Heart right ventricle (tissue), 16 donors: ENCODE results near the gene SFXN3. TPM values are rescaled to one million over a fixed set of nuclear protein-coding genes. Genes with fewer than 3 reads are reported as not detected.

Experiments
- ATAC-seq, 8 donors: fragments of 200-7000 bp; cut with Tn5 transposase; one replicate each; pipeline ENCODE4 v1.9.1; 2020; ENCODE audit warnings: mild to moderate bottlenecking in 8 of 8, moderate library complexity in 8 of 8, moderate number of reproducible peaks in 1 of 8
- DNase-seq, 2 donors: peaks; one replicate each; pipeline ENCODE4 v3.0.0-alpha.2; 2020
- H3K27ac ChIP-seq, 10 donors: fragments of 200-600 bp; sonication (generic) in 2 of 10; one replicate each; pipeline versions ENCODE4 v1.5.0 to v1.8.0; 2020 to 2022; ENCODE audit warnings: mild to moderate bottlenecking in 3 of 10
- H3K27me3 ChIP-seq, 7 donors: fragments of 200-600 bp; one replicate each; pipeline ENCODE4 v1.8.0; 2021 to 2022; ENCODE audit warnings: mild to moderate bottlenecking in 2 of 7
- H3K36me3 ChIP-seq, 9 donors: fragments of 200-600 bp; sonication (generic) in 1 of 9; one replicate each; pipeline versions ENCODE4 v1.5.0 to v1.8.0; 2020 to 2022; ENCODE audit warnings: mild to moderate bottlenecking in 2 of 9
- H3K4me1 ChIP-seq, 9 donors: fragments of 200-600 bp; sonication (generic) in 1 of 9; one replicate each; pipeline versions ENCODE4 v1.5.0 to v1.8.0; 2020 to 2022; ENCODE audit warnings: mild to moderate bottlenecking in 4 of 9
- H3K4me3 ChIP-seq, 10 donors: fragments of 200-600 bp; sonication (generic) in 2 of 10; one replicate each; pipeline versions ENCODE4 v1.5.0 to v1.8.0; 2020 to 2022; ENCODE audit warnings: mild to moderate bottlenecking in 7 of 10, moderate library complexity in 2 of 10
- H3K9me3 ChIP-seq, 11 donors: fragments of 200-600 bp in 10 of 11; sonication (generic) in 2 of 11; one replicate each; pipeline versions ENCODE4 v1.5.0 to v1.8.0; 2013 to 2022; ENCODE audit warnings: mild to moderate bottlenecking in 2 of 11, control low read depth in 1 of 11, moderate library complexity in 1 of 11
- WGBS, 2 donors: extraction: QIAGEN DNeasy Blood & Tissue Kit; methylation state at CpG; one replicate each; pipeline ENCODE4 v1.1.7; 2013; ENCODE audit warnings: inconsistent platforms in 1 of 2; 5-methylcytosine and 5-hydroxymethylcytosine counted together
- intact Hi-C, 10 donors: fragments of 100-400 bp; cut with DNase I; formaldehyde crosslinking; loops; one replicate each; pipeline versions ENCODE4 v1.11.1 to v1.14.2; 2022
- polyA plus RNA-seq, 2 donors: library from polyadenylated mRNA; stranded (reverse); fragments of 200-250 nt; gene quantifications; one replicate each; pipeline ENCODE4 v1.2.3, GENCODE V29; 2013
- total RNA-seq, 10 donors: library from RNA; stranded (reverse); fragmentation: NEBNext Ultra II Directional in 3 of 10; extraction: Animal tissue kit (Norgen Biotek cat#: 25700) in 3 of 10; gene quantifications; one replicate each; pipeline versions ENCODE4 v1.2.1 to v1.2.4, GENCODE V29; 2021 to 2023
- TF ChIP-seq, protein P1 (sequence below), 9 donors: fragments of 200-600 bp; sonication (generic) in 2 of 9; IDR thresholded peaks; one replicate each; pipeline versions ENCODE4 v1.5.0 to v1.8.0; 2021 to 2022; ENCODE audit warnings: antibody characterized with exemption in 9 of 9, mild to moderate bottlenecking in 5 of 9, moderate library complexity in 1 of 9
- donor health status: Arrhythmogenic right ventricular cardiomyopathy.
- donor health status: ischemic (EF 13 %, LVEDD 7.1; RV severe dilation, severe dysfunction).
- donor health status: healthy with polysubstance abuse.
- donor health status: DM: no; HTN: yes; CAD: no.
- donor health status: DM: no; HTN: no; CAD: no.
- donor health status: ischemic (EF 25% LVEDD 6.9; RV normal size, moderate dysfunction).
- donor health status: ischemic (EF 25% LVEDD 5.7; RV mildly dilated, moderate dysfunction).
- donor health status: healthy.
- donor health status: DM: yes; HTN: yes; CAD: no.
- donor health status: Ischemic cardiomyopathy.
- donor health status: ischemic (EF 35%, LVEDD 5.7; RV mildly dilated, moderate dysfunction).
- donor health status: nonischemic (EF 11% LVEDD 7.7; RV severe dilation, severe dysfunction).
- donor health status: DM: yes; HTN: yes; CAD: no.
- donor health status: PGD.
- donor health status: ischemic (EF 29% LVEDD 5.4; RV normal size, mild dysfunction).
- donor health status: nonischemic (EF 23%, LVEDD 6.1; RV moderate dilation, normal function).

The SFXN3 gene
- total and polyA plus RNA-seq, 12 donors = 8.4 to 25.7 (median 15.4) TPM

DNA sequence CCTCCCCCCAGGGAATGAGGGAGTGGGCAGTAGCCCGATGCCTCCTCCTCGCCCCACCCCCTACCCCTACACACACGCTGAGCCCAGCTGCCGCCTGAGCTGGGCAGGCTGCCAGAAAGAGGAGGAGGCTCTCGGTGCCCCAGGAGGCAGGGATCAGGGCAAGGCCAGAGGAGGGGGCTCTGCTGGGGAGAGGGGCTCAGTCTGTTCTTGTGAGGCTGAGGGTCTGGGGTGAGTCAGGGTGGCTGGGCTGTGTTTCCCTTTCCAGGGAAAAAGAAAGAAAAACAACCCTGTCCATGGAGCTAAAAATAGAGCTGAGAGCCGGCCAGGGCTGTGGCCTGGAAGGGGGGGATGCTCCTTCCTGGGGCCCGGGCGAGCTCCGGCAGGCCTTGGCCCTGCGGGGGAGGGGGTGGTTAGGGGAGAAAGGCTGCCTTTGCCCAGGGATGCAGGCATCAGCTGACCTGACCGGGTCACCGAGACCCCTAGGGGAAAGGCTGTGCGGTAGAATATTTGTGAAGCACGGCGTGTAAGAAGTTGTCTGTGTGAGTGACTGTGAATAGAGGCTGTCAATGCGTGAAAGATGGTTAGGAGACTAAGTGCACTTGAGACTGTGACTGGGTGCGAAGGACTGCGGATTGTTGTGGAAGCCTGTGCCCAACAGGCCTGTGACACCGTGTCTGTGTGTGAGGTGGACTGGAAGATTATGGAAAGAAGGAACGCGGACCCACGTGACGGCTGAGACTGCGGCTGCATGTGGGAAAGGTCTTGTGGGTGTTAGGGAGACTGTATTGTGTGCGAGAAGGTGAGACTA lies 32.6 kb upstream of the SFXN3 start:
- H3K4me3 ChIP-seq = peak overlapping the region; percentile 61 to 93 (median 85)
- TF ChIP-seq, protein P1, sequence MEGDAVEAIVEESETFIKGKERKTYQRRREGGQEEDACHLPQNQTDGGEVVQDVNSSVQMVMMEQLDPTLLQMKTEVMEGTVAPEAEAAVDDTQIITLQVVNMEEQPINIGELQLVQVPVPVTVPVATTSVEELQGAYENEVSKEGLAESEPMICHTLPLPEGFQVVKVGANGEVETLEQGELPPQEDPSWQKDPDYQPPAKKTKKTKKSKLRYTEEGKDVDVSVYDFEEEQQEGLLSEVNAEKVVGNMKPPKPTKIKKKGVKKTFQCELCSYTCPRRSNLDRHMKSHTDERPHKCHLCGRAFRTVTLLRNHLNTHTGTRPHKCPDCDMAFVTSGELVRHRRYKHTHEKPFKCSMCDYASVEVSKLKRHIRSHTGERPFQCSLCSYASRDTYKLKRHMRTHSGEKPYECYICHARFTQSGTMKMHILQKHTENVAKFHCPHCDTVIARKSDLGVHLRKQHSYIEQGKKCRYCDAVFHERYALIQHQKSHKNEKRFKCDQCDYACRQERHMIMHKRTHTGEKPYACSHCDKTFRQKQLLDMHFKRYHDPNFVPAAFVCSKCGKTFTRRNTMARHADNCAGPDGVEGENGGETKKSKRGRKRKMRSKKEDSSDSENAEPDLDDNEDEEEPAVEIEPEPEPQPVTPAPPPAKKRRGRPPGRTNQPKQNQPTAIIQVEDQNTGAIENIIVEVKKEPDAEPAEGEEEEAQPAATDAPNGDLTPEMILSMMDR (IDR thresholded peaks at IDR 0.05) = no peak
- ATAC-seq (peak; percentile 50 to 81 (median 72)), DNase-seq (peak; percentile 86 to 90)
- no peaks in the 10 kb centered on the region for H3K27me3 ChIP-seq
- intact Hi-C loops = loop anchor here in 4 of 10 donors (1.0 to 10.0 kb wide), 5 partner anchors 14 to 66 kb away; partner anchors contain the start of genes KAZALD1 (in 2 of the 4), PDZD7 (in 1 of the 4) and SFXN3 (in 1 of the 4)
- H3K36me3 ChIP-seq = peaks cover 0 to 18% (median 8%) of the 10 kb centered on the region in 9 donors
- H3K27ac ChIP-seq = peak overlapping the region; percentile 98 to 100 (median 100)
- WGBS, 2 donors = 1% methylated on average over 25 of the region's 25 CpGs
- H3K9me3 ChIP-seq = no peaks in the 10 kb centered on the region
- H3K4me1 ChIP-seq = peaks cover 16 to 59% (median 51%) of the 10 kb centered on the region in 9 donors

DNA sequence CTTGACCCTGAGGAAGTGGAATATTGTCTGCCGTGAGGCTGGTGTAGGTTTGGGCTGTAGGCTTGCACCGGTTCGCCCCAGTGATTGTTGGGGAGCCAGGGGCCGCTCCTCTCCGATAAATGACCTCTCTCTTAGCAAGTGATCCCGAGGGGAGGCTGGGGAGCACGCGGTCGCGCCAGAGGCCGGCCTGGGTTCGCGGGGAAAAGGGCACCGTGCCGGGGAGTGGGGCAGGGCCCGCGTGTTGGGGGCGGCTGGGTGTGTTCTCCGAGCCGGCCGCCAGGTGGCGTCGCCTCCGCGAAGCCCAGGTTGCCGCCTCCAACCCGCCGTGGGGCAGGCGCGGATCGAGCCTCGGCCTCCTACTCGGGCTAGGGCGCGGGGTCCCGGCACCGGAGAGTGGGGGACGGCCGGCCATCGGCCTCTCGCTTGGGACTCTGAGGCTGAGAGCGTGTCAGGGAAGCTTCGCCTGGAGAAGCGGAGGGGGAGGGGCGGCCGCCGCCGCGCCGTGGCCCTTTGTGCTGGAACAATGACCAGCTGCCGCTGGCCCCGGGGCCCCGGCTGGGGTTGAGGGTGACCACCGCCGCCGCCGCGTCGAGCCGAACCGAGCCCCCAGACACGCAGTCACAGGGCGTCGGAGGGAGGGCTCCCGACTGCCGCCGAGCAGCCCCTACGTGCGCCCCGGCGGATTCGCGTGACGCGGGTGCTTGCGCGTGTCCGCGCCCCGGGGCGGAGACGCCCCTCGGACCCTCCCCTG lies 31.9 kb upstream of the SFXN3 start:
- peaks cover 16 to 67% (median 58%) of the 10 kb centered on the region in 9 donors for H3K4me1 ChIP-seq
- intact Hi-C loops = loop anchor here in 4 of 10 donors (1.0 to 10.0 kb wide), 5 partner anchors 14 to 66 kb away; partner anchors contain the start of genes KAZALD1 (in 2 of the 4), PDZD7 (in 1 of the 4) and SFXN3 (in 1 of the 4)

DNA sequence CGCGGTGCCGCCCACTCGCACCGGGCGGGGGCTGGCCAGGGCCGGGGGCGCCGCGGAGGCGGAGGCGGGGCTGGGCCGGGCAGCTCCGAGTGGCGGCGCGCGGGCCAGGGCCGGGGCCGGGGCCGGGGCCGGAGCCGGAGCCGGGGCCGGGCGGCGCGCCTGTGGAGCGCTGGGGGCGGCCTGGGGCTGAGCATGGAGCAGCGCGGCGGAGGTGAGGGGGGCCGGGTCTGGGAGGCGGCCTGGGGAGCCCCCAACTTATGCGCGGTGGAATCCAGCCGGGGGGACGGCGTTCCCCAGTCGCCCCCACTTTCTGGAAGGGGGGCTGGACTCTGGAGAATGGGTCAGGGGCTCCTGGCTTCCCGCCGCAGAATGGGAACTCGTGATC lies 31.3 kb upstream of the SFXN3 start, which contains the start of gene LZTS2:
Gene LZTS2 (plus strand): TSS at position 67 of the 385 bp plus-strand sequence. CDS start 2,731 bp downstream, outside the sequence.
- no peak for DNase-seq
- 0 to 2% methylated on average over 36 to 44 of the region's 44 CpGs for WGBS, 2 donors

More for the DNA sequence above, 31.9 kb upstream of the SFXN3 start:
- ATAC-seq = peak; percentile 62 to 79 (median 72)
- H3K9me3 ChIP-seq = no peaks in the 10 kb centered on the region
- peaks cover 0 to 20% (median 15%) of the 10 kb centered on the region in 9 donors for H3K36me3 ChIP-seq
- peak overlapping the region; percentile 98 to 100 (median 100) for H3K27ac ChIP-seq
- 0 to 1% methylated on average over 74 to 83 of the region's 83 CpGs for WGBS, 2 donors
- H3K4me3 ChIP-seq = peak overlapping the region; percentile 61 to 93 (median 85)
- H3K27me3 ChIP-seq = no peaks in the 10 kb centered on the region
- TF ChIP-seq, protein P1 (IDR thresholded peaks at IDR 0.05) = peak; percentile 94 to 99 (median 97)
- peak; percentile 84 to 88 for DNase-seq

More for the DNA sequence above, 31.3 kb upstream of the SFXN3 start, which contains the start of gene LZTS2:
- intact Hi-C loops = loop anchor here in 4 of 10 donors (2.0 to 10.0 kb wide), 4 partner anchors 13 to 65 kb away; partner anchors contain the start of genes KAZALD1 (in 2 of the 4), PDZD7 (in 1 of the 4) and SFXN3 (in 1 of the 4)
- H3K4me3 ChIP-seq = peak within 1 kb of the TSS; percentile 64 to 93 (median 85)
- TF ChIP-seq, protein P1 (IDR thresholded peaks at IDR 0.05) = no peak
- H3K4me1 ChIP-seq = peaks cover 16 to 73% (median 61%) of the 10 kb centered on the region in 9 donors
- no peak for ATAC-seq
- H3K27ac ChIP-seq = peak within 1 kb of the TSS; percentile 98 to 100 (median 100)
- no peaks in the 10 kb centered on the region for H3K9me3 ChIP-seq
- H3K36me3 ChIP-seq = peaks cover 0 to 25% (median 19%) of the 10 kb centered on the region in 9 donors
- H3K27me3 ChIP-seq = no peaks in the 10 kb centered on the region
